ENCODE data around the gene RASGRP3.

GRCh38 chr2:33530690-33531548 lies 54.5 kb downstream of the RASGRP3 start:
- TF ChIP-seq YY1 (IDR thresholded peaks at IDR 0.05; ENCODE audit: low read depth) = no peak
- no peak for TF ChIP-seq USF1 (IDR thresholded peaks at IDR 0.05)
- TF ChIP-seq FOXM1 (IDR thresholded peaks at IDR 0.05; ENCODE audit: borderline replicate concordance, low read depth) = no peak
- TF ChIP-seq, protein P1, sequence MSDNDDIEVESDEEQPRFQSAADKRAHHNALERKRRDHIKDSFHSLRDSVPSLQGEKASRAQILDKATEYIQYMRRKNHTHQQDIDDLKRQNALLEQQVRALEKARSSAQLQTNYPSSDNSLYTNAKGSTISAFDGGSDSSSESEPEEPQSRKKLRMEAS (IDR thresholded peaks at IDR 0.05) = no peak
- no peak for TF ChIP-seq REST (IDR thresholded peaks at IDR 0.05; ENCODE audit: low read depth)
- no peak for TF ChIP-seq EP300 (IDR thresholded peaks at IDR 0.05; ENCODE audit: borderline replicate concordance)
- no peak for TF ChIP-seq TAF1 (IDR thresholded peaks at IDR 0.05; ENCODE audit: low read depth)
- no peak for TF ChIP-seq NFIC (IDR thresholded peaks at IDR 0.05)
- TF ChIP-seq TCF12 (IDR thresholded peaks at IDR 0.05; ENCODE audit: low read depth) = no peak
- TF ChIP-seq EGR1 (IDR thresholded peaks at IDR 0.05) = no peak
- no peak for TF ChIP-seq RAD21 (IDR thresholded peaks at IDR 0.05; ENCODE audit: low read depth)
- TF ChIP-seq CEBPB (IDR thresholded peaks at IDR 0.05) = no peak
- TF ChIP-seq ZBTB7A (IDR thresholded peaks at IDR 0.05; ENCODE audit: low read depth) = no peak
- no peak for TF ChIP-seq CREB1 (IDR thresholded peaks at IDR 0.05; ENCODE audit: low read depth)

Data from Ishikawa (cell line).